Upper lobe of left lung (tissue), 6 donors: Measurements from ENCODE around the gene SIK3. TPM values are rescaled to one million over a fixed set of nuclear protein-coding genes. Genes with fewer than 3 reads are reported as not detected.
A peak's percentile ranks its signal among the peaks of the same experiment; 100 is the strongest.

Source experiments
- ATAC-seq, 2 donors: fragments of 200-7000 bp; cut with Tn5 transposase; one replicate each; pipeline ENCODE4 v1.9.1; 2022; ENCODE audit warnings: mild to moderate bottlenecking in 2 of 2, moderate library complexity in 2 of 2; ENCODE audit not compliant: low FRiP score in 2 of 2
- DNase-seq, 2 donors: peaks; one replicate each; pipeline ENCODE4 v3.0.0-alpha.2; 2019 to 2020
- H3K27ac ChIP-seq, 4 donors: fragments of 200-600 bp; sonication (generic); one replicate each; pipeline ENCODE4 v1.5.1; 2016 to 2019
- H3K27me3 ChIP-seq, 4 donors: fragments of 200-600 bp; sonication (generic); one replicate each; pipeline ENCODE4 v1.5.1; 2017 to 2019
- H3K36me3 ChIP-seq, 4 donors: fragments of 200-600 bp; sonication (generic); one replicate each; pipeline ENCODE4 v1.5.1; 2016 to 2019
- H3K4me1 ChIP-seq, 4 donors: fragments of 200-600 bp; sonication (generic); one replicate each; pipeline ENCODE4 v1.5.1; 2018 to 2019
- H3K4me3 ChIP-seq, 4 donors: fragments of 200-600 bp; sonication (generic); one replicate each; pipeline ENCODE4 v1.5.1; 2017 to 2019; ENCODE audit warnings: mild to moderate bottlenecking in 2 of 4, moderate library complexity in 1 of 4
- H3K9me3 ChIP-seq, 4 donors: fragments of 200-600 bp; sonication (generic); one replicate each; pipeline ENCODE4 v1.5.1; 2018 to 2019
- EP300 ChIP-seq, 4 donors: sonication (generic); formaldehyde crosslinking; IDR thresholded peaks; one replicate each; pipeline ENCODE4 v1.5.1; 2017; ENCODE audit warnings: antibody characterized with exemption in 4 of 4, control low read depth in 2 of 4
- POLR2A ChIP-seq, 4 donors: fragments of 450-650 bp; IDR thresholded peaks; one replicate each; pipeline ENCODE4 v1.5.1; 2016 to 2017; ENCODE audit warnings: antibody characterized with exemption in 4 of 4, mild to moderate bottlenecking in 2 of 4
- POLR2AphosphoS5 ChIP-seq, 2 donors: sonication (generic); formaldehyde crosslinking; IDR thresholded peaks; one replicate each; pipeline ENCODE4 v1.5.1; 2017; ENCODE audit warnings: antibody characterized with exemption in 2 of 2
- WGBS, 2 donors: methylation state at CpG; one replicate each; pipeline ENCODE4 v1.1.5; 2017 to 2018; 5-methylcytosine and 5-hydroxymethylcytosine counted together
- total RNA-seq, 6 donors: library from RNA; depleted of rRNA in 4 of 6; stranded (reverse); fragments of >200 nt in 4 of 6; gene quantifications; one replicate each; pipeline versions ENCODE4 v1.1.0 to v1.2.1, GENCODE V29; 2016 to 2021
- TF ChIP-seq, protein P1 (sequence below), 6 experiments: fragments of 450-650 bp in 4 of 6; fragments of 200-600 bp in 2 of 6; sonication (generic) in 2 of 6; IDR thresholded peaks; one replicate each; pipeline ENCODE4 v1.5.1; 2016 to 2019; ENCODE audit warnings: antibody characterized with exemption in 6 of 6
- donor health status: DM: no; HTN: no; CAD: no; lungs with moderate emphysema.
- donor health status: DM: no; HTN: yes; CAD: no; lungs with severe emphysema.

The SIK3 gene
- total RNA-seq, 6 donors from 2014 or later = 26.9 to 115 (median 43.7) TPM

- DNase-seq = no peak
- H3K27ac ChIP-seq = no peak overlapping the region
- H3K4me1 ChIP-seq = peaks cover 0 to 9% (median 3%) of the 10 kb centered on the region in 4 donors
- H3K4me3 ChIP-seq = no peak overlapping the region
- no peak for TF ChIP-seq POLR2AphosphoS5 (IDR thresholded peaks at IDR 0.05)
- no peak for TF ChIP-seq EP300 (IDR thresholded peaks at IDR 0.05)
- TF ChIP-seq, protein P1, sequence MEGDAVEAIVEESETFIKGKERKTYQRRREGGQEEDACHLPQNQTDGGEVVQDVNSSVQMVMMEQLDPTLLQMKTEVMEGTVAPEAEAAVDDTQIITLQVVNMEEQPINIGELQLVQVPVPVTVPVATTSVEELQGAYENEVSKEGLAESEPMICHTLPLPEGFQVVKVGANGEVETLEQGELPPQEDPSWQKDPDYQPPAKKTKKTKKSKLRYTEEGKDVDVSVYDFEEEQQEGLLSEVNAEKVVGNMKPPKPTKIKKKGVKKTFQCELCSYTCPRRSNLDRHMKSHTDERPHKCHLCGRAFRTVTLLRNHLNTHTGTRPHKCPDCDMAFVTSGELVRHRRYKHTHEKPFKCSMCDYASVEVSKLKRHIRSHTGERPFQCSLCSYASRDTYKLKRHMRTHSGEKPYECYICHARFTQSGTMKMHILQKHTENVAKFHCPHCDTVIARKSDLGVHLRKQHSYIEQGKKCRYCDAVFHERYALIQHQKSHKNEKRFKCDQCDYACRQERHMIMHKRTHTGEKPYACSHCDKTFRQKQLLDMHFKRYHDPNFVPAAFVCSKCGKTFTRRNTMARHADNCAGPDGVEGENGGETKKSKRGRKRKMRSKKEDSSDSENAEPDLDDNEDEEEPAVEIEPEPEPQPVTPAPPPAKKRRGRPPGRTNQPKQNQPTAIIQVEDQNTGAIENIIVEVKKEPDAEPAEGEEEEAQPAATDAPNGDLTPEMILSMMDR (IDR thresholded peaks at IDR 0.05) = no peak
- TF ChIP-seq POLR2A (IDR thresholded peaks at IDR 0.05) = no peak
- ATAC-seq = peak in 1 of 2 donors; percentile 43
- H3K27me3 ChIP-seq = no peaks in the 10 kb centered on the region
- no peaks in the 10 kb centered on the region for H3K9me3 ChIP-seq
- WGBS, 2 donors = 57 to 93% methylated on average over 2 to 3 of the region's 3 CpGs
- peaks cover 11 to 99% (median 45%) of the 10 kb centered on the region in 4 donors for H3K36me3 ChIP-seq
Measured at GRCh38 chr11:116870054-116870453, 228.2 kb downstream of the SIK3 start.

- Histone ChIP-seq H3K27me3 (no peaks in the 10 kb centered on the region), H3K27ac (no peak overlapping the region), H3K9me3 (no peaks in the 10 kb centered on the region), H3K4me1 (peaks cover 0 to 9% (median 3%) of the 10 kb centered on the region in 4 donors), H3K36me3 (peaks cover 11 to 98% (median 45%) of the 10 kb centered on the region in 4 donors), H3K4me3 (no peak overlapping the region)
- TF ChIP-seq POLR2AphosphoS5 (IDR thresholded peaks at IDR 0.05) = no peak
- TF ChIP-seq POLR2A (IDR thresholded peaks at IDR 0.05) = no peak
- no peak for TF ChIP-seq EP300 (IDR thresholded peaks at IDR 0.05)
- TF ChIP-seq, protein P1 (IDR thresholded peaks at IDR 0.05) = no peak
- no peak for DNase-seq
- no peak for ATAC-seq
- 84 to 87% methylated on average over 4 of the region's 4 CpGs for WGBS, 2 donors
Measured at GRCh38 chr11:116869610-116870009, 228.6 kb downstream of the SIK3 start.

GRCh38 chr11:116868066-116868465, 230.2 kb downstream of the SIK3 start:
- 79 to 85% methylated on average over 3 of the region's 3 CpGs for WGBS, 2 donors
- no peak overlapping the region for H3K27ac ChIP-seq
- TF ChIP-seq POLR2A (IDR thresholded peaks at IDR 0.05) (no peak), EP300 (IDR thresholded peaks at IDR 0.05) (no peak), POLR2AphosphoS5 (IDR thresholded peaks at IDR 0.05) (no peak)
- TF ChIP-seq, protein P1 (IDR thresholded peaks at IDR 0.05) = no peak

GRCh38 chr11:116867619-116868018, 230.6 kb downstream of the SIK3 start:
- H3K27me3 ChIP-seq = no peaks in the 10 kb centered on the region
- no peak overlapping the region for H3K4me3 ChIP-seq
- peaks cover 7 to 98% (median 46%) of the 10 kb centered on the region in 4 donors for H3K36me3 ChIP-seq
- WGBS, 2 donors = 93 to 95% methylated on average over 11 of the region's 11 CpGs
- H3K9me3 ChIP-seq = no peaks in the 10 kb centered on the region
- ATAC-seq (no peak), DNase-seq (no peak)
- no peak for TF ChIP-seq EP300 (IDR thresholded peaks at IDR 0.05)
- TF ChIP-seq, protein P1 (IDR thresholded peaks at IDR 0.05) = no peak
- no peak for TF ChIP-seq POLR2A (IDR thresholded peaks at IDR 0.05)
- no peak for TF ChIP-seq POLR2AphosphoS5 (IDR thresholded peaks at IDR 0.05)
- peaks cover 0 to 9% (median 3%) of the 10 kb centered on the region in 4 donors for H3K4me1 ChIP-seq
- no peak overlapping the region for H3K27ac ChIP-seq

More at GRCh38 chr11:116868066-116868465, 230.2 kb downstream of the SIK3 start:
- peaks cover 0 to 9% (median 3%) of the 10 kb centered on the region in 4 donors for H3K4me1 ChIP-seq
- ATAC-seq (no peak), DNase-seq (no peak)
- peaks cover 7 to 98% (median 46%) of the 10 kb centered on the region in 4 donors for H3K36me3 ChIP-seq
- no peaks in the 10 kb centered on the region for H3K27me3 ChIP-seq
- no peak overlapping the region for H3K4me3 ChIP-seq
- H3K9me3 ChIP-seq = no peaks in the 10 kb centered on the region
